ENCODE data around the gene PPP1R13B. TPM values are rescaled to one million over a fixed set of nuclear protein-coding genes. Genes with fewer than 3 reads are reported as not detected.

The PPP1R13B gene
- polyA plus RNA-seq, 1 donor (not counting 4 experiments of a cell fraction or from before 2014, with no cell fraction given) = 7.7 TPM

DNA sequence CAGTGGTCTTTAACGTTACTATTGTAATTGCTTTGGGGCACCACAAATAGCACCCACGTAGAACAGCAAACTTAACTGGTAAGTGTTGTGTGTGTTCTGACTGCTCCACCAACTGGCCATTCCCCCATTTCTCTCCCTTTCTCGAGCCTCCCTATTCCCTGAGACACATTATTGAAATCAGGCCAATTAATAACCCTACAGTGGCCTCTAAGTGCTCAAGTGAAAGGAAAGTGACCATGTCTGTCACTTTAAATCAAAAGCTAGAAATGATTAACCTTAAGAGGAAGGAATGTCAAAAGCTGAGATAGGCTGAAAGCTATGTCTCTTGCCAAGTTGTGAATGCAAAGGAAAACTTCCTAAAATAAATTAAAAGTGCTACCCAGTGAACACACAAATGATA, 22.3 kb downstream of the PPP1R13B start:
- no peak for FAIRE-seq
- H2AFZ ChIP-seq (ENCODE audit: control insufficient read depth, low read length) = no peak overlapping the region
- no peaks in the 10 kb centered on the region for H3K27me3 ChIP-seq (ENCODE audit: control insufficient read depth, extremely low read depth, insufficient read depth, low read length)
- H3K79me2 ChIP-seq (ENCODE audit: control insufficient read depth, insufficient read depth, low read length) = peaks cover 28% of the 10 kb centered on the region
- H3K4me1 ChIP-seq (ENCODE audit: control insufficient read depth, extremely low read depth, insufficient read depth, low read length) = peaks cover 3% of the 10 kb centered on the region
- H4K20me1 ChIP-seq (ENCODE audit: control insufficient read depth, extremely low read depth, insufficient read depth, low read length) = no peaks in the 10 kb centered on the region
- H3K9ac ChIP-seq (ENCODE audit: control insufficient read depth, extremely low read depth, insufficient read depth, low read length) = no peak overlapping the region
- H3K4me2 ChIP-seq (ENCODE audit: control insufficient read depth, extremely low read depth, insufficient read depth, low read depth, low read length) = no peak overlapping the region
- DNase-seq (ENCODE audit: low read depth, low spot score) = no peak
- H3K27ac ChIP-seq (ENCODE audit: control insufficient read depth, insufficient read depth, low read length) = no peak overlapping the region
- no peaks in the 10 kb centered on the region for H3K9me3 ChIP-seq (ENCODE audit: control insufficient read depth, low read depth, low read length)
- H3K36me3 ChIP-seq (ENCODE audit: control insufficient read depth in 2 of 2, extremely low read depth in 1 of 2, insufficient read depth in 2 of 2, low read length in 2 of 2) = no peaks in the 10 kb centered on the region
- no peak overlapping the region for H3K4me3 ChIP-seq (ENCODE audit: control insufficient read depth in 2 of 3, extremely low read depth in 1 of 3, insufficient read depth in 2 of 3, low read depth in 1 of 3, low read length in 3 of 3)
- no peaks in the 10 kb centered on the region for H3K9me1 ChIP-seq (ENCODE audit: control insufficient read depth, extremely low read depth, insufficient read depth, low read length)
- dilution Hi-C loops (cut with MboI; ENCODE audit: extremely low pct_ligation_motif_present, low sequenced_read_pairs) = no loop called here
- TF ChIP-seq, protein P1, sequence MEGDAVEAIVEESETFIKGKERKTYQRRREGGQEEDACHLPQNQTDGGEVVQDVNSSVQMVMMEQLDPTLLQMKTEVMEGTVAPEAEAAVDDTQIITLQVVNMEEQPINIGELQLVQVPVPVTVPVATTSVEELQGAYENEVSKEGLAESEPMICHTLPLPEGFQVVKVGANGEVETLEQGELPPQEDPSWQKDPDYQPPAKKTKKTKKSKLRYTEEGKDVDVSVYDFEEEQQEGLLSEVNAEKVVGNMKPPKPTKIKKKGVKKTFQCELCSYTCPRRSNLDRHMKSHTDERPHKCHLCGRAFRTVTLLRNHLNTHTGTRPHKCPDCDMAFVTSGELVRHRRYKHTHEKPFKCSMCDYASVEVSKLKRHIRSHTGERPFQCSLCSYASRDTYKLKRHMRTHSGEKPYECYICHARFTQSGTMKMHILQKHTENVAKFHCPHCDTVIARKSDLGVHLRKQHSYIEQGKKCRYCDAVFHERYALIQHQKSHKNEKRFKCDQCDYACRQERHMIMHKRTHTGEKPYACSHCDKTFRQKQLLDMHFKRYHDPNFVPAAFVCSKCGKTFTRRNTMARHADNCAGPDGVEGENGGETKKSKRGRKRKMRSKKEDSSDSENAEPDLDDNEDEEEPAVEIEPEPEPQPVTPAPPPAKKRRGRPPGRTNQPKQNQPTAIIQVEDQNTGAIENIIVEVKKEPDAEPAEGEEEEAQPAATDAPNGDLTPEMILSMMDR (optimal IDR thresholded peaks at IDR 0.05 in 1 of 3, IDR thresholded peaks at IDR 0.05 in 1 of 3, conservative IDR thresholded peaks at IDR 0.05 in 1 of 3; ENCODE audit: extremely low read depth in 1 of 3, insufficient read depth in 2 of 3, low read length in 3 of 3) = no peak
- no peak for TF ChIP-seq EZH2 (IDR thresholded peaks at IDR 0.05; ENCODE audit: low read length)

DNA sequence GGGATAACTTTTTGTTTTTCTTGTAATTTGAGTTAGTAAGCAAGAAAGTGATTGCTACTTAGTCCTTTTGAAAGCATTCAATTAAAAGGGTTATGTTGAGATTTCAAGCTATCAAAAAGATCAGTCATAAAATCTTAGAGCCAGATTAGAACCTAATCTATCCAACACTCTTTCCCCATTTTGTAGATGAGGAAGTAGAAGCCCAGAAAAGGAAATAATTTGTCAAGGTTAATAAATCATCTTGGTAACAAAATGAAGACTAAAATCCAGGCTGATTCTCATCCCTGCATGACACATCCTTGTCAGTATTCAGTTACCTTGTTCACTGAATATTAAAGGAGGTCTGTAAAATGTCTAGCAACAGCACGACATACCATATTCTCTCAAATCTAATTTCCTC, 26.5 kb downstream of the PPP1R13B start:
- H3K4me3 ChIP-seq (ENCODE audit: control insufficient read depth in 2 of 3, extremely low read depth in 1 of 3, insufficient read depth in 2 of 3, low read depth in 1 of 3, low read length in 3 of 3) = no peak overlapping the region
- DNase-seq (ENCODE audit: low read depth, low spot score) = no peak
- H3K9me1 ChIP-seq (ENCODE audit: control insufficient read depth, extremely low read depth, insufficient read depth, low read length) = no peaks in the 10 kb centered on the region
- no peak for FAIRE-seq
- H3K79me2 ChIP-seq (ENCODE audit: control insufficient read depth, insufficient read depth, low read length) = peaks cover 43% of the 10 kb centered on the region
- TF ChIP-seq EZH2 (IDR thresholded peaks at IDR 0.05; ENCODE audit: low read length) = no peak
- TF ChIP-seq, protein P1 (optimal IDR thresholded peaks at IDR 0.05 in 1 of 3, IDR thresholded peaks at IDR 0.05 in 1 of 3, conservative IDR thresholded peaks at IDR 0.05 in 1 of 3; ENCODE audit: extremely low read depth in 1 of 3, insufficient read depth in 2 of 3, low read length in 3 of 3) = no peak
- H2AFZ ChIP-seq (ENCODE audit: control insufficient read depth, low read length) = no peak overlapping the region
- H3K27me3 ChIP-seq (ENCODE audit: control insufficient read depth, extremely low read depth, insufficient read depth, low read length) = no peaks in the 10 kb centered on the region
- dilution Hi-C loops (cut with MboI; ENCODE audit: extremely low pct_ligation_motif_present, low sequenced_read_pairs) = no loop called here
- H3K27ac ChIP-seq (ENCODE audit: control insufficient read depth, insufficient read depth, low read length) = no peak overlapping the region
- no peaks in the 10 kb centered on the region for H3K9me3 ChIP-seq (ENCODE audit: control insufficient read depth, low read depth, low read length)
- H3K36me3 ChIP-seq (ENCODE audit: control insufficient read depth in 2 of 2, extremely low read depth in 1 of 2, insufficient read depth in 2 of 2, low read length in 2 of 2) = no peaks in the 10 kb centered on the region
- H4K20me1 ChIP-seq (ENCODE audit: control insufficient read depth, extremely low read depth, insufficient read depth, low read length) = no peaks in the 10 kb centered on the region
- H3K4me2 ChIP-seq (ENCODE audit: control insufficient read depth, extremely low read depth, insufficient read depth, low read depth, low read length) = no peak overlapping the region
- H3K4me1 ChIP-seq (ENCODE audit: control insufficient read depth, extremely low read depth, insufficient read depth, low read length) = peaks cover 10% of the 10 kb centered on the region
- H3K9ac ChIP-seq (ENCODE audit: control insufficient read depth, extremely low read depth, insufficient read depth, low read length) = no peak overlapping the region
